Activated CD8-positive, alpha-beta T cell treated with anti-CD3 and anti-CD28 coated beads for 36 hours (primary cell): ENCODE results near the gene REELD1. TPM values are rescaled to one million over a fixed set of nuclear protein-coding genes. Genes with fewer than 3 reads are reported as not detected.

Experiments used
- ATAC-seq: fragments of 200-7000 bp; cut with Tn5 transposase; one replicate; pipeline ENCODE4 v1.10.0; 2021; ENCODE audit warnings: mild to moderate bottlenecking, moderate library complexity
- CTCF ChIA-PET: fragments of 350-600 bp; sonication (Branson Sonifier 250); formaldehyde crosslinking; loops from one replicate; lab custom pipeline; 2021; ENCODE audit warnings: antibody characterized with exemption; lab: Charles Lee
- POLR2A ChIA-PET: fragments of 350-600 bp; sonication (Branson Sonifier 250); formaldehyde crosslinking; loops from one replicate; lab custom pipeline; 2021; ENCODE audit warnings: antibody characterized with exemption; lab: Charles Lee
- DNase-seq: peaks from one replicate; pipeline ENCODE4 v3.0.0-alpha.2; 2020
- H3K27ac Mint-ChIP-seq: one replicate; pipeline ENCODE4 v1.8.0; 2021; ENCODE audit warnings: mild to moderate bottlenecking, mixed read lengths
- H3K27me3 Mint-ChIP-seq: one replicate; pipeline ENCODE4 v1.8.0; 2021; ENCODE audit warnings: mixed read lengths
- H3K36me3 Mint-ChIP-seq: one replicate; pipeline ENCODE4 v1.8.0; 2021; ENCODE audit warnings: low read depth, mixed read lengths
- H3K4me1 Mint-ChIP-seq: one replicate; pipeline ENCODE4 v1.8.0; 2021; ENCODE audit warnings: low read depth, mixed read lengths
- H3K4me3 Mint-ChIP-seq: one replicate; pipeline ENCODE4 v1.8.0; 2021; ENCODE audit warnings: mild to moderate bottlenecking, moderate library complexity, mixed read lengths
- H3K9me3 Mint-ChIP-seq: one replicate; pipeline ENCODE4 v1.8.0; 2021; ENCODE audit warnings: mixed read lengths
- CTCF ChIP-seq: fragments of 200-600 bp; IDR thresholded peaks from one replicate; pipeline ENCODE4 v1.8.0; 2022; ENCODE audit warnings: antibody characterized with exemption, mild to moderate bottlenecking
- intact Hi-C: fragments of 100-400 bp; cut with micrococcal nuclease; formaldehyde crosslinking; loops from one replicate; pipeline ENCODE4 v1.10.0; 2022
- total RNA-seq, 2 experiments: library from RNA; stranded (reverse); gene quantifications; one replicate each; pipeline ENCODE4 v1.2.3, GENCODE V29; 2021

The REELD1 gene
- total RNA-seq, 2 experiments from 2014 or later = 0.11 to 0.34 TPM

DNA sequence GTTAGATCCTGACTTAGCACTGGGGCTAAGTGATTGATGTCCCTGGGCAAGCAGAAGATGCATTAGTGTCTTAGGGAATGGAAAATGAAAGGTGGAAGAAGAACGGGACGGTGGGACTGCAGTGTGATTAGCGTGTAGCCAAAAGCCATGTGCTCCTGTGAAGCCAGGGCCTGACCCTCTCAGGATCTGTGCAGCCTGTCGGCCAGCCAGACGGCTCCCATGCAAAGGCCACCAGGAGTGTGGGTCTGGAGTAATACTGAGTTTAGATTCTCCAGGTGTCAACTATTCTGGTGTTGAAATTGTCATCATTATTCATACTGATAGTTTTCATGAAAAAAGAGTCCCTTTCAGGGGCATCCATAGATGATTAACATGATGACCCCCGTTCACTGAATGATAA is 32.0 kb downstream of the REELD1 start:
- TF ChIP-seq CTCF = no peak
- CTCF ChIA-PET = no interaction called here
- no peaks in the 10 kb centered on the region for H3K9me3 Mint-ChIP-seq
- DNase-seq (no peak), ATAC-seq (no peak)
- POLR2A ChIA-PET = no interaction called here
- no peaks in the 10 kb centered on the region for H3K36me3 Mint-ChIP-seq
- no peaks in the 10 kb centered on the region for H3K27me3 Mint-ChIP-seq
- H3K27ac Mint-ChIP-seq = no peak overlapping the region
- intact Hi-C loops = no loop called here
- peaks cover 41% of the 10 kb centered on the region for H3K4me1 Mint-ChIP-seq
- H3K4me3 Mint-ChIP-seq = no peak overlapping the region

DNA sequence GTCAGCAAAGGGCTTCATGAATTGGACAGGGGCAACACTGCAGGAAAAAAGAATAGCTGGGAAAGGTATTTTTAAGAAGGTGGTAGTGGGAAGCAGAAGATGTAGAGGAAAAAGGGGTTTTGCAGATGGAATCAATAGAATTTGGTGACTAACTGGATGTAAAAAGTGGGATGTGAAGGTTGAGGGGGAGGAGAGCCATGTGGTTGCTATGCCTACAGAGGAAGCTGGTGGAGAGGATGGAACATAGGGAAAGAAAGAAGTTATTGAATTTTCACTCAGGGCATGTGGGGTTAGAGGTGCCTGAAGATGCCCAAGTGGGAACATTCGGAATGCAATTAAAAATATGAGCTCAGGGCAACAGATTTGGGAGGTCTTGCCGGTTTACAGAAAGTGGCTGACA is 33.0 kb downstream of the REELD1 start:
- no peaks in the 10 kb centered on the region for H3K9me3 Mint-ChIP-seq
- POLR2A ChIA-PET = no interaction called here
- ATAC-seq = no peak
- CTCF ChIA-PET = interaction anchor here (1.0 kb wide), 1 partner anchor 12 kb away, joined by 3 read pairs; no protein-coding TSS in a partner anchor
- H3K27me3 Mint-ChIP-seq = no peaks in the 10 kb centered on the region
- DNase-seq = no peak
- no peak overlapping the region for H3K4me3 Mint-ChIP-seq
- peaks cover 35% of the 10 kb centered on the region for H3K4me1 Mint-ChIP-seq
- H3K27ac Mint-ChIP-seq = no peak overlapping the region
- intact Hi-C loops = no loop called here
- peaks cover under 1% of the 10 kb centered on the region for H3K36me3 Mint-ChIP-seq
- no peak for TF ChIP-seq CTCF

- CTCF ChIA-PET = interaction anchor here (1.0 to 1.3 kb wide), 2 partner anchors 22 to 844 kb away, joined by 3 read pairs; no protein-coding TSS in a partner anchor
- no peak for DNase-seq
- H3K36me3 Mint-ChIP-seq = peaks cover 6% of the 10 kb centered on the region
- H3K4me1 Mint-ChIP-seq = no peaks in the 10 kb centered on the region
- no peak for ATAC-seq
- POLR2A ChIA-PET = interaction anchor here (0.7 kb wide), 1 partner anchor 135 kb away, joined by 3 read pairs; no protein-coding TSS in a partner anchor
- H3K4me3 Mint-ChIP-seq = no peak overlapping the region
- H3K27me3 Mint-ChIP-seq = no peaks in the 10 kb centered on the region
- H3K27ac Mint-ChIP-seq = no peak overlapping the region
- TF ChIP-seq CTCF = no peak
- H3K9me3 Mint-ChIP-seq = no peaks in the 10 kb centered on the region
- intact Hi-C loops = no loop called here
Measured at GRCh38 chr4:146252969-146253611, 38.8 kb downstream of the REELD1 start.

GRCh38 chr4:146255463-146255862 is 41.1 kb downstream of the REELD1 start:
- CTCF ChIA-PET = no interaction called here
- ATAC-seq = no peak
- H3K9me3 Mint-ChIP-seq = no peaks in the 10 kb centered on the region

More at GRCh38 chr4:146255463-146255862, 41.1 kb downstream of the REELD1 start:
- intact Hi-C loops = no loop called here
- Mint-ChIP-seq H3K27ac (no peak overlapping the region), H3K27me3 (no peaks in the 10 kb centered on the region), H3K36me3 (peaks cover 8% of the 10 kb centered on the region), H3K4me3 (no peak overlapping the region), H3K4me1 (no peaks in the 10 kb centered on the region)
- POLR2A ChIA-PET = no interaction called here
- DNase-seq = no peak
- TF ChIP-seq CTCF = no peak
